ENCODE data around the gene BUD13.

DNA sequence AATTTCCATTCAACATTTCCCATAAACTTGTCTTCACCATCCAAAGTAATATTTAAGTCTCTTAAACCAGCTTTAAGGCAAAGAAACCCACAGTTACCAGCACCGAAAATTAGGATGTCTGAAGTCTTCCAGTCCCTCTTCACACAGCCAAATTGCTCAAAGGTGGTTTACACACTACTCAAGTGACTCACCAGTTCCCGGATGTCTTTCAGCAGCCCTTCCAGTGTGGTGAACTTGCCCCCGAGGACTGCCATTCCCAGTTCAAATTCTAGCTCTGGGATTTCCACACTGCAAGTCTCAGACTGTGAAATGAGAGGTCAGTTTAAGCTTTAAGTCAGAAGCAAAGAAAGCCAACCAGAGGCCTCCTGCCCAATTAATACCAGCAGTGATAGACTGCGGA is 9.9 kb upstream of the BUD13 start:
- TF ChIP-seq, protein P1, sequence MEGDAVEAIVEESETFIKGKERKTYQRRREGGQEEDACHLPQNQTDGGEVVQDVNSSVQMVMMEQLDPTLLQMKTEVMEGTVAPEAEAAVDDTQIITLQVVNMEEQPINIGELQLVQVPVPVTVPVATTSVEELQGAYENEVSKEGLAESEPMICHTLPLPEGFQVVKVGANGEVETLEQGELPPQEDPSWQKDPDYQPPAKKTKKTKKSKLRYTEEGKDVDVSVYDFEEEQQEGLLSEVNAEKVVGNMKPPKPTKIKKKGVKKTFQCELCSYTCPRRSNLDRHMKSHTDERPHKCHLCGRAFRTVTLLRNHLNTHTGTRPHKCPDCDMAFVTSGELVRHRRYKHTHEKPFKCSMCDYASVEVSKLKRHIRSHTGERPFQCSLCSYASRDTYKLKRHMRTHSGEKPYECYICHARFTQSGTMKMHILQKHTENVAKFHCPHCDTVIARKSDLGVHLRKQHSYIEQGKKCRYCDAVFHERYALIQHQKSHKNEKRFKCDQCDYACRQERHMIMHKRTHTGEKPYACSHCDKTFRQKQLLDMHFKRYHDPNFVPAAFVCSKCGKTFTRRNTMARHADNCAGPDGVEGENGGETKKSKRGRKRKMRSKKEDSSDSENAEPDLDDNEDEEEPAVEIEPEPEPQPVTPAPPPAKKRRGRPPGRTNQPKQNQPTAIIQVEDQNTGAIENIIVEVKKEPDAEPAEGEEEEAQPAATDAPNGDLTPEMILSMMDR (IDR thresholded peaks at IDR 0.05) = no peak
- TF ChIP-seq POLR2A (IDR thresholded peaks at IDR 0.05) = no peak

Measured in body of pancreas (tissue), 4 donors.